ENCODE data around the gene MT2A. TPM values are rescaled to one million over a fixed set of nuclear protein-coding genes. Genes with fewer than 3 reads are reported as not detected.

Gene MT2A
- total RNA-seq, 1 donor from 2014 or later = 18.6 TPM

DNA sequence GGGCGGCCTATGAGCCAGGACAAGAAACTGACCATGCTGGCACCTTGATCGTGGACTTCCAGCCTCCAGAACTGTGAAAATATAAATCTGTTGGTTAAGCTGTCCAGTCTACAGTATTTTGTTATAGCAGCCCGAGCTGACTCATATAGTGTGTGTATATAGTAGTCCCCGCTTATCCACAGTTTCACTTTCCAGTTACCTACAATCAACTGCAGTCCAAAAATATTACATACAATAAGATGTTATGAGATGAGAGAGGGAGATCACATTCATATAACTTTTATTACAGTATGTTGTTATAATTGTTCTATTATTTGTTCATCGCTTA is 14.1 kb upstream of the MT2A start:
- no peak for DNase-seq (ENCODE audit: low read depth)

DNA sequence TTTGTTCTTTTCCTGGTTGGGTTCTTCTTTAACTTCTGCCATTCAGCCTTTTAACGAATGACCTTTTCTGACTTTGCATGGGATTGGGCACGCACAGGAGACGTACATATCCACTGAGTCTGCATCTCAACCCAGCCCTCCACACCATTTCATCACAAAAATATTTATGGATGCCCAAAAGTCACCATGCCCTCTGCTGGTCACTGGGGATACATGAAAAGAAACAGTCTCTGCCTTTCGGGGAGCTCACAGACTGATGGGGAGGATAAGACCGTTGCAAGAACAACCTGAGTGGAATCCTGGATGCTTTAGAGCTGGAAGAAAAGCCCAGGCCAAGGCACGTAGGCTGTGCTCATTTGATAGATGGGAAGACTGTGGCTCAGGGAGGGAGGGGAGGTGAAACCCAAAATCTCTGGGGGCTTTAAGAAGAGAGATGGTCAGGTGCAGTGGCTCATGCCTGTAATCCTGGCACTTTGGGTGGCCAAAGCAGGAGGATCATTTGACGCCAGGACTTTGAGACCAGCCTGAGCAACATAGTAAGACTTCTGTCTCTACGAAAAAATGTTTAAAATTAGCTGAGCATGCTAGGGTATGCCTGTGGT is 7.9 kb upstream of the MT2A start:
- DNase-seq (ENCODE audit: low read depth) = peak; percentile 72

DNA sequence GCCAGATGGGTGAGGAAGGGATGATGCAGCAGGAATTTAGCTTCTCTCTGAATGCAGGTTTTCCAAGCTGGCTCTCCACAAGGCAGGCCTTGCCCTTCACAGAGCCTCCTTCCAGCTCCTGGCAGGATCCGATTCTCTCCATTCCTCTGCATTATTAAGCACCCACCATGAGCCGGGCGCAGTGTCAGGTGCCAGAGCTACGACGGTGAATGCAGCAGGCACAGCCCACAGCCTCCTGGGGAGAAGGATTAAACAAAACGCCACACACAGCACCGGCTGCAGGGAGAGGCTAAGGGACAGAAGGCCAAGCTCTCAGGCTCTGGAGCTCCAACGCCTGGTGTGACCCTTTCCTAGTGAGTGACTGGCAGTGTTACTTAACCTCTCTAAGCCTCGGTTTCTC is 7.1 kb upstream of the MT2A start:
- DNase-seq (ENCODE audit: low read depth) = no peak

DNA sequence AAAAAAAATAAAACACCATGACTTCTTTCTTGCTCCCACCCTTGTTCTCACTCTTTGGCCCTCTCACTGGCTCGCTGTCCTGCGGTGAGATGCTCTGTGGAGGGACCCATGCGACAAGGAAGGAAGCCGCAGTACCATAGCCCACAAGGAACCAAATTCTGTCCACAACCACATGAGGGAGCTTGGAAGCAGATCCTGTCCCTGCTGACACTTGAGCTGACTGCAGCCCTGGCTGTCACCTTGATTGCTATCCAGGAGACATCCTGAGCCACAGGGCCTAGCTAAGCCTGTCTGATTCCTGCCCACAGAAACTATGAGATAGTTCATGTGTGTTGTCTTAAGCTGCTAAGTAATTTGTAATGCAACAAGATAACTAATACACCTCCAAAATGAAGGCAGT is 4.8 kb upstream of the MT2A start:
- peak; percentile 61 for DNase-seq (ENCODE audit: low read depth)

DNA sequence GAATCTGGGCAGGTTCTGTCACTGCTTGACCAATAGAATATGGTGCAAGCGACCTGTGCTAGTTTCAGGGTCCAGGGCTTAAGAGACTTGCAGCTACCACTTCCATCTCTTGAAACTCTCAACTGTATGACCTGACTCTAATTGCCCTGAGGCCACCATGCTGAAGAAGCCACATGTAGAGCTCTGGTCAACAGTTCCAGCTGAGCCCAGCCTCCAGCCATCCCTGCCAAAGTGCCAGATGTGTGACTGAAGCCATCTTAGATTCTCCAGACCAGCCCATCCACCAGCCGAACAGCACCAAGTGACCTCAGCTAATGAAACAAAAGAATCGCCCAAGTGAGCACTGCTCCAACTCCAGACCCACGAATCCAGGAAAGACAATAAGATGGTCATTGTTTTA is 3.4 kb upstream of the MT2A start:
- no peak for DNase-seq (ENCODE audit: low read depth)

DNA sequence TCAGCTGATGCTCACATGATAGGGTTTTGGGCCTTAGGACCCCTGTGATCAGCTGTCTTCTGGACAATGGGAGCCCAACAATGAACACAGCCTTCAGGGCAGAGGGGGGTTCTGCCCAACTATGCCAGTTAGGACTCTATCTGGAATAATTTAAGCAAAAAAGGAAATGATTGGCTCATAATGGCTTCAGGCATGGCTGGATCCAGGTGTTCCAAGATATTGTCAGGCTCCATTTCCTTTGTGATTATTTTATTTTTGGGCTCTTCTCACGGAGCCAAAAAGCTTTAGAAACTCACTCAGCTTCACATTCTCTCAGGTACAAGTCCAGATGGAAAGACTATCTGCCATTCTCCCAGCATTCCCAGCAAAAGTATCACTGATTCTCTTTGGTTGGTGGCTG is 2.9 kb upstream of the MT2A start:
- DNase-seq (ENCODE audit: low read depth) = no peak

DNA sequence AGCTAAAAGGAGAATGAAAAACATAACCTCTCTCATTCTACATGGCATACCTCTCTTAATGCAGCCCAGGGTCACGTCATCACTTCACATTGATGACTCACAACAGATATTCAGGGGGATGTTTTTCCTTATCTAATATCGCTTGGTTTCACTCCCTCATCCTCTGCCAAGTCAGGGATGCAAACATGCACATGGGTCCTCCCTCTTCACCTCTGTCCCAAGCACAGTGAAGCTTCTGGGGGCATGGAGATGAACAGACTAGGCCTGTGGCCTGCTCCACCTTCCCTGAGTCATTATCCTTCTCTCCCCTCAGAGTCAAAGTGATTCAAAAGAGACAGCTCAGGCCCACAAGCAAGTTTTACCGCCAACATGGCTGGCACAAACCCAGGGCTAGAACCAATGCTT is 2.3 kb upstream of the MT2A start:
- DNase-seq (ENCODE audit: low read depth) = peak; percentile 50

DNA sequence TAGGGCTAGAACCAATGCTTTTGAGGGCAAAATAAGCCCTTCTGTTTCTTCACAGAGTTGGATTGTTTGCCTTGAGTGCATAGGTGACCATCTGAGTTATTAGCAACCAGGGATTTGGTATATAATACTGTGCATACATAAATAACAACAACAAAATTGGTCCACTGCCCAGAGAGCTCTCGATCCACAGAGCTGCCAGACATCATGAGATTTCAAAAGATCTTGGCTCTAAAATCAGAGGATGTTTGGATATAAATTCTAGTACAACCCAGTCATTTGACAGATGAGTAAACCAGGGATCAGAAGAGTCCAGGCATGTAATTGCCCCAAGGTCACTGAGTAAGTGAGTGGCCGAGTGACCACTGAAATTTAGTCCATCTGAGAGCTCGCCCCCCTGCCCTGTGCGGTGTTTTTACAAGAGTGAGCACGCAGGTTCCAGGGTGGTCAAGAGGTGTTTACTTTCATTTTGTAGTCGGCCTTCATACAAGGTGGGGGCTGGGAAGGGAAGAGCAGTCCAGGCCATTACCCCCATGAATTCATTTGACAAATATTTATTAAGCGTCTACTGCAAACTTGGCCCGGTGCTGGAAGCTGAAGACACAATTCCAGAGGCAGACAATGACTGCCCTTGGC is 1.8 kb upstream of the MT2A start:
- peak; percentile 64 for DNase-seq (ENCODE audit: low read depth)

DNA sequence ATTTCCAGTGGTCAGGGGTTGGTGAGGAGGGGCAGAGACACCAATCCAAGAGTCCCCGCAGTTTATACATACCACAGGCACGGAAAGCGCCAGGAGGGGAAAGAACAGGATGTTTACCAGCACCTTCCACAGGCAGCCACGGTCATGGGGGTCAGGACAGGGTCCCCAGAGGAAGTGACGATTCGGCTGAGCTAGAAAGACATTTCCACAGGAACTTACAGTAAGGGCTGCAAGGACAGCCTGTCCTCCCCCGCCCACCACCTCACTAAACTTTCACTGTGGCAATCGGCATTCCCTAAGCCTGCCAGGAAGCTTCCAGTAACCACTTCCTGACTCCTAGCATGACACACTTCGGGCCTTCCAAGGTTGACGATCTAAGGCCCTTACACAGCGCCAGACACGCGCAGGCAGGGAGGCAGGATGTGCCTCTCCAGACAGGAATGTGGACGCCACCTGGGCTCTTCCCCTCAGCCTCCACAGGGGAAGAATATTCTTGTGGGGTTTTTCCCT is 1.2 kb upstream of the MT2A start:
- peak; percentile 87 for DNase-seq (ENCODE audit: low read depth)

DNA sequence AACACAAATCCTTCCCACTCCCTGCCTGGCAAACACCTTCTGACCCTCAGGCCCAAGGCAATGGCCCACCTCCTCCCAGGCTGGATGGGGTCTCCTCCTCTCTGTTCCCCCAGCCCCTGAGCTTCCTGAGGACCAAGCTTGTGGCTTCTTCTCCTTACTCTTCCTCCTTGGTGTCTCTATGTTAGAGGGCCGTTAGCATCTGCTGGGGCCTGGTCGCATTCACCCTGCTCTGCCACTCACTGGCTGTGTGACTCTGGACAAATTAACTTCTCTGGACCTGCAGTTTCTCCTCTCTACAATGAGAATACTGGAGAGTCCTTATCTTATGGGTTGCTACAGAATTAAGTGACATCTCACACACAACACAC is 725 bp upstream of the MT2A start:
- peak; percentile 44 for DNase-seq (ENCODE audit: low read depth)

DNA sequence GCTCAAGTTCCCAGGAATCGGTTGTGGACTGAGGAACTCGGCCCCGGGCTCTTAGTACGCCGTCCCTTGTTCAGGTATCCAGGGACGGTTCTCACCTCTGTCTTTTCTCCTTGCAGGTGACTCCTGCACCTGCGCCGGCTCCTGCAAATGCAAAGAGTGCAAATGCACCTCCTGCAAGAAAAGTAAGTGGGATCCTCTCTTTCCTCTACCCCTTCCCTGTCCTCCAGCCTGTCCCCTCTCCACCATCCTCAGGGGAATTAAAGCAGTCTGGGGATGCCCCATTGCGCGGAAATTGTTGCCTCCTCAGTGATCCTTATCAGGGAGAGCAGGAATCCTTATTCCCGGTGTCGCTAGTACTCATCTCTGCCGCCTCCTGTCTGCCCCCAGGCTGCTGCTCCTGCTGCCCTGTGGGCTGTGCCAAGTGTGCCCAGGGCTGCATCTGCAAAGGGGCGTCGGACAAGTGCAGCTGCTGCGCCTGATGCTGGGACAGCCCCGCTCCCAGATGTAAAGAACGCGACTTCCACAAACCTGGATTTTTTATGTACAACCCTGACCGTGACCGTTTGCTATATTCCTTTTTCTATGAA is 585 bp downstream of the MT2A start:
- DNase-seq (ENCODE audit: low read depth) = peak; percentile 23

DNA sequence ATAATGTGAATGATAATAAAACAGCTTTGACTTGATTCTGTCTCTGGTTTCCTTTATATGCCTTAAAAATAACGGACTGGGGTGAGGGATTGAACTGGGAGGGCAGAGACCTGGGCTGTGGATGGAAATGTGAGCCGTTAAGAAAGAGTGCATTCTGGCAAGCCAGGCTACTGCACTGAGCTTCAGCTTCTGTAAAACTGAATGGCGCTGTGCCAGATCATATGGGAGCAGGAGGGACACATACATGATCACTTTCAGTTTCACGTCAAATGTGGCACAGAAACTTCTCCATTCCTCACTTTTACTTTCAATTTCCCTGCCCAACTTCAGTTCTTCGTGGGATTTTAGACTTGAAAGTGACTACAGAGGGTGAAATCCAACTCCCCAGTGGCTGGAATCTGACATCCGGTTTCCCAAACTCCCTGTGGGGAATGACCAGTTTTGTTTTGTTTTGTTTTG is 1.1 kb downstream of the MT2A start:
- peak; percentile 77 for DNase-seq (ENCODE audit: low read depth)

DNA sequence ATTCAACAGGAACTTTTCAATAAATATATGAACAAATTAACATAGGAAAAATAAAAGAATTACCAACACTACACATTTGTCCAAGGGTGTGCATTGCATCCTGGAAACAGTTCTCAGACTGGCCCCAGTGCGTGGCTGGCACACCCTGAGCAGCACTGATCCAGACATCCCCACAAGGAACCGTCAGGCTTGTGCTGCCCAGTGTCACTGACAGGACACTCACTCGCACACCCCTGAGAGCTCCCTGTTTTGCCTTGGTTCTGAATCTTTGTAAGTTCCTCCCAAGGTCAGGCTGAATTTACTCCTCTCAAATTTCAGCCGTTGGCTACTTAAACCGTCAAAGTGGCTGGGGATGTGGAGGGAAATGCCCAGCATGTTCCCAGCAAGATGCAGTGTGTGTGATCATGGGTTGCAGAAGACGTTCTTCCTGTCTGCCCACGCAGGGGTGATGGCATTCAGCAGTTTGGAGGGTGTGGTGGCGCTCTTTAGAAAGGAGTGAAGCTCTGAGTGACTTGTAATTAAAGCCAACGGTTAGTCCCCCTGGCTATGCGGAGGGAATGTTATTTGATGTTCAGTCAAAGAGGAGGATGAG is 1.7 kb downstream of the MT2A start:
- DNase-seq (ENCODE audit: low read depth) = peak; percentile 72

DNA sequence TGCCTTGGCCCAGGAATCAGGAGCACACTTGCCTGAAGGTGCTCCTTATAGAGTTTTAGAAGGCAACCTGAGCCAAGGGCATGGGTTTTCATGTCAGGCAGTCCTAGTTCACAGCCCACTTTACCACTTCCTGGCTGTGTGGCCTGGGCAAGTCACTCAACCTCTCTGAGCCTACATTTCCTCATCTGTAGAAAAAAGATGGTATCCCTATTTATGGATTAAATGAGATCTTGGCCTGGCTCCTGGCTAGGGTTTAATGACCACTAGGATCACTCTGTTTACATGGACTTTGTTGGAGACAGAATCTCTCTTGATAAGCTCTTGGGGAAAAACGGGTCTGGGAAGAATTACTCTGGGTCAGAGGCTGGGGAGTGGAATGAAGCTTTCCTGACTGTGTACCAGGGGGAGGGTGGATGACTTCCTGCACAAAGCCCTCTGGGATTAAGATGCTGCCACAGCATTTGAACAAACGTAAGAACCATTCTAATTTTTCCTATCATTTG is 2.3 kb downstream of the MT2A start:
- DNase-seq (ENCODE audit: low read depth) = no peak

DNA sequence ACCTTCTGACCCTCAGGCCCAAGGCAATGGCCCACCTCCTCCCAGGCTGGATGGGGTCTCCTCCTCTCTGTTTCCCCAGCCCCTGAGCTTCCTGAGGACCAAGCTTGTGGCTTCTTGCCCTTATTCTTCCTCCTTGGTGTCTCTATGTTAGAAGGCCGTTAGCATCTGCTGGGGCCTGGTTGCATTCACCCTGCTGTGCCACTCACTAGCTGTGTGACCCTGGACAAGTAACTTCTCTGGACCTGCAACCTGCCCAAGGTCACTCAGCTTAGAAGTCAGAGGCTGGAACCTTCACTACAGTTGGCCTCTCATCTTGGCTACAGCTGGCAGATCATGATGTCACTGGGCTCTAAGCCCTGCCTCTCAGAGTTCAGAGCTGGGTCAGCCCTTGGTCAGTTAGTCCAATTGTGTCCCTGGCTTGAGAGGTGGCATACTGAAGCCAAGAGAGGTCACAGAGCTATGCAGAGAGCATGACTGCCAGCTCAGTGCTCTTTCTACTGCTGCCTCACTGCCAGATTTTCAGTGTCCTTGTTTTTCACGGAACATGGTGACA is 3.0 kb downstream of the MT2A start:
- peak; percentile 77 for DNase-seq (ENCODE audit: low read depth)

DNA sequence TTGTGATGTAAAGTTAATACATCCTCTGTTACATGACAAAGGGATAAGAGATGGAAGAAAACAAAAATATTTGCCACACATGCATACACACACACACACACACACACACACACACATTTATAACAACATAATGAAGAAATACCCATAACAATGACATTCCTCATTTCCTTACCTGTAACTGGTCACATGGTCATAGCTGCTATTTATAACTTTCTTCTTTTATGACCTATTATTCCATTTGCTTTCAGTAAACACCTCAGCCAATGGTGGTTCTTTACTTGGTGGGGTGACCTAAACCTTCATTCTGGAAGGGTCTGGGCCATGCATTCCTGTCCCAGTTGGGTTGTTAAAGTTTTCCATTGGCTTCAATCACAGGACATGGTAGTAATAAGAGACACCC is 5.3 kb downstream of the MT2A start:
- DNase-seq (ENCODE audit: low read depth) = no peak

DNA sequence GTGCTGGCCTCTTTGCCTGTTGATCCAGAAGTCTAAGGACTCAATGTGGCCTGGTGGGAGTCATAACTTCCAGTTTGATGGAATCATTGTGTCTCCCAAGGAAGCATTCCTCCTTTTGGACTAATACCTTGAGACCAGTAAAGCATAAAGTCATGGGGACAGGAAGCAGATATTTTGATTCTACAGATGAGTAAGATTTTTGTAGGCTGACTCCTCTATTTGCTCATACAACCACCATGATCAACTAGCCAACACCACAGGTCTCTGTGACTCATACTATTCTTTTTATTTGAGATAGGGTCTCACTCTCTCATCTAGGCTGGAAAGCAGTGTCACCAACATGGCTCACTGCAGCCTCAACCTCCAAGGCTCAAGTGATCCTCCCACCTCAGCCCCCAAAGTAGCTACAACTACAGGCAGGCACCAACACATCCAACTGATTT is 6.2 kb downstream of the MT2A start:
- no peak for DNase-seq (ENCODE audit: low read depth)

DNA sequence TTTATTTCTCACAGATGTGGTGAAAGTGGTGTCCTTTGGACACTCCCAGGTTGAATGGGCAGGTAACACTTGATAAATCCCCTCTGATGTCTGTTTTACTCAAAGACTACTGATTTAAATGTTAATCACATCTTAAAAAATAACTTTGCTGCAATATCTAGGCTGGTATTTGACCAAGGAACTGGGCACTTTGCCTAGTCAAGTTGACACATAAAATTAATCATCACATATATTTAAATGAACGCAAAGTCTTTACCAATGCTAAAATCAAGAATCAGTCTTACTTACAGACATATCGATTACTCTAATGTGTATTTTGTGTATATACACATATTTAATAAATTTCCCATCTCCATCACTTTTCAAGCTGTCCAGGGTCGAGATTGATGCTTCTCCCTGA is 7.0 kb downstream of the MT2A start:
- no peak for DNase-seq (ENCODE audit: low read depth)

DNA sequence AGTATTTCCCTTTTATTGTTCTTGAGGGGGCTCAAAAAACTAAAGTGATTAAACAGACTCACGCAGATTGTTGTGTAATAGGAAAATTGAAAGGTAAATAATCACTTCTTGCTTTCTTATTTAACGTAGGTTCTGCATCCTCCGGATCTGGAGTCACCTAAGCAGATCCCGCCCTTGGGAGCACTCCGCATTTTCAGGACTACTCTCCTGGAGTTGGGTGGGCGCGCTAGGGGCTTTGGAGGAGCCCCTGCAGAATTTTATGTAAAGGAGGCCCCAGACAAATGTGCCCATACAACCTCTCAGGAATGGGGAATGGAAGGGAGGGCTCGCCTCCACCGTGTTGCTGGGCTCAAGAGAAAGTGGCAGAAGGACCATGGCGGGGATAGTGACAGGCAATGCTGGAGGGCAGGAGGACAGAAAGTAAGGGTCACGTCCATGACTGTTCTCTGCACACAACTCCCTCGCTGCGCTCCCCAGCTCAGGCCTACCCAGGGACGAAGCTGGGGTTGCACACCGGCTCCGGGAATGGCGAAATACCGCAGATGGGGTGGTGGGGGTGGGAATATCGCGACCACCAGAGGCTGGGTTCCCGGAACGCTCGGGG is 8.3 kb downstream of the MT2A start:
- DNase-seq (ENCODE audit: low read depth) = no peak

DNA sequence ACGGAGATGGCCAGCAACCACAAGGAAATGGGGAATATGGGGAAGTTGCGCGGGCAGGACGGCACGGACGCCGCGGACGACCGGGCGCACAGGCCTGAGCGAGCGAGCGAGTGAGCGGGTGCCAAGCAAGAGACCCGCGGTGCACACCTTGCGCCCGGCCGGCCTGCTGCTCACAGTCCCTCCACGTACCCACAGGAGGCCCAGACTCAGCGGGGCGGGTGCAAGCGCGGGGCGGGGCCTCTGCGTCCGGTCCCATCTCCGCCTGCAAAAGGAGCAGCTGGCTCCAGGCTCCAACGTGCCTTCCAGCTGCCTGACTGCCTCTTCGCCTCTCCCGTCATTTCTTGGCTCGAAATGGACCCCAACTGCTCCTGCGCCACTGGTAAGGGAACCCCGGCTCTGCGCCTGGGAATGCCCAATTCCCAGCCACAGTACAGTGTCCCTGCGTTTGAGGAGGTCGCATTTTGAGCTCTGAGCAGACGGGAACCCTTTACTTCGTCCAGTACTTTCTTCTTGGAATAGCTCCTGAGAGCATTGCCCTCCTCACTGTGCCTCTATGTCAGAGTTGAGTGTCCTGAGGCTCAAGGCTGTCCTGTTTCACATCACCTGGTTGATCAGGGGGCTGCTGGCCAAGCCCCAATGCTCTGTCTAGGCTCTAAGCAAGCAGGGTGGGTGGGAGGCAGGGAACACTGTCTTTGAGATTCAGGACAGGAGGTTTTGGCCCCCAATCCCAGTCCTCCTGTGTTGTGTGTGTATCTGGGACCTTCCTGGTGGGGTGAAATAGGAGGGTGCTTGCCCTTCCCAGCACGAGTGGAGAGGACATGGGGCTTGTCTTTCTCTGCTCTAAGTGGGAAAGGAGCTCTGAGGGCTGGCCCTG is 9.1 kb downstream of the MT2A start:
- peak; percentile 89 for DNase-seq (ENCODE audit: low read depth)

DNA sequence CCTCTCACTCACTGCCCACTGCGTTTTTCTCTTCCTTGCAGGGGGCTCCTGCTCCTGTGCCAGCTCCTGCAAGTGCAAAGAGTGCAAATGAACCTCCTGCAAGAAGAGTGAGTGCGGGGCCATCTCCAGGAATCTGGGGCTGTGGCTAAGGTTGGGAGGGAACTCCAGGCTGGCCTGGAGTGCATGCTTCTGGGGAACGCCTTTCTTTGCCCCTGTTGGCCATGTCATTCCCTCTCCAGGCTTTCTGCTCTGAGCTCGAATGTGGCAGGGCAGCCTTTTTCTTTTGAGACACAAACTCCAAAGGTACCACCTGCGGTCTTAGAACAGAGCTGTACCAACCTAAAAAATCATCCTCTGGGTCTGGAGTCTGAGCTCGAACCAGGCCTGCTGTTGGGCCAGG is 9.8 kb downstream of the MT2A start:
- no peak for DNase-seq (ENCODE audit: low read depth)

Measured in myocyte (in vitro differentiated cells).